Stimulated activated CD8-positive, alpha-beta memory T cell treated with anti-CD3 and anti-CD28 coated beads, Interleukin-12 subunit alpha, Interleukin-12 subunit beta, amount 100 ng/mL, for 1 hour (primary cell): ENCODE results near the gene ACOT7.

Experiments used
- DNase-seq: peaks from one replicate; pipeline ENCODE4 v3.0.0-alpha.2; 2020; ENCODE audit warnings: low read depth

Gene ACOT7

GRCh38 chr1:6285336-6285735, 108.2 kb downstream of the ACOT7 start:
- DNase-seq = no peak

GRCh38 chr1:6282577-6283270, 110.8 kb downstream of the ACOT7 start:
- DNase-seq = no peak

- DNase-seq = no peak
Measured at GRCh38 chr1:6281511-6282402, 111.8 kb downstream of the ACOT7 start.

- DNase-seq = no peak
Measured at GRCh38 chr1:6280761-6281451, 112.7 kb downstream of the ACOT7 start.

GRCh38 chr1:6279613-6280383, 113.8 kb downstream of the ACOT7 start:
- no peak for DNase-seq

GRCh38 chr1:6279066-6279465, 114.5 kb downstream of the ACOT7 start:
- DNase-seq = no peak

GRCh38 chr1:6278263-6278662, 115.3 kb downstream of the ACOT7 start:
- DNase-seq = no peak

- DNase-seq = no peak
Measured at GRCh38 chr1:6276811-6277555, 116.6 kb downstream of the ACOT7 start.

GRCh38 chr1:6275826-6276782, 117.5 kb downstream of the ACOT7 start:
- no peak for DNase-seq

GRCh38 chr1:6274622-6275139, 118.9 kb downstream of the ACOT7 start:
- DNase-seq = no peak

- DNase-seq = no peak
Measured at GRCh38 chr1:6274102-6274501, 119.5 kb downstream of the ACOT7 start.

GRCh38 chr1:6273380-6273891, 120.1 kb downstream of the ACOT7 start:
- no peak for DNase-seq

- no peak for DNase-seq
Measured at GRCh38 chr1:6272868-6273267, 120.7 kb downstream of the ACOT7 start.

- DNase-seq = no peak
Measured at GRCh38 chr1:6272452-6272851, 121.1 kb downstream of the ACOT7 start.

- DNase-seq = no peak
Measured at GRCh38 chr1:6271554-6271953, 122.0 kb downstream of the ACOT7 start.

- DNase-seq = no peak
Measured at GRCh38 chr1:6271006-6271405, 122.6 kb downstream of the ACOT7 start.

GRCh38 chr1:6270401-6270800, 123.2 kb downstream of the ACOT7 start:
- DNase-seq = no peak

- DNase-seq = no peak
Measured at GRCh38 chr1:6269720-6270400, 123.7 kb downstream of the ACOT7 start.

GRCh38 chr1:6269296-6269695, 124.3 kb downstream of the ACOT7 start:
- no peak for DNase-seq
